ENCODE measurements around the gene ADAMTS17.
A peak's percentile ranks its signal among the peaks of the same experiment; 100 is the strongest.

The ADAMTS17 gene

GRCh38 chr15:99965376-99965775 is 376.4 kb downstream of the ADAMTS17 start:
- no peak for TF ChIP-seq CTCF (IDR thresholded peaks at IDR 0.05; ENCODE audit: borderline replicate concordance, control extremely low read depth, extremely low read depth, insufficient read depth, missing control alignments)
- no peak for DNase-seq (ENCODE audit: low spot score)

GRCh38 chr15:99963976-99964375 is 377.8 kb downstream of the ADAMTS17 start:
- no peak for TF ChIP-seq CTCF (IDR thresholded peaks at IDR 0.05; ENCODE audit: borderline replicate concordance, control extremely low read depth, extremely low read depth, insufficient read depth, missing control alignments)
- DNase-seq (ENCODE audit: low spot score): no peak
- in situ Hi-C loops (cut with MboI; ENCODE audit: low sequenced_read_pairs, unreplicated experiment): no loop called here

More at GRCh38 chr15:99965376-99965775, 376.4 kb downstream of the ADAMTS17 start:
- in situ Hi-C loops (cut with MboI; ENCODE audit: low sequenced_read_pairs, unreplicated experiment): no loop called here

DNA sequence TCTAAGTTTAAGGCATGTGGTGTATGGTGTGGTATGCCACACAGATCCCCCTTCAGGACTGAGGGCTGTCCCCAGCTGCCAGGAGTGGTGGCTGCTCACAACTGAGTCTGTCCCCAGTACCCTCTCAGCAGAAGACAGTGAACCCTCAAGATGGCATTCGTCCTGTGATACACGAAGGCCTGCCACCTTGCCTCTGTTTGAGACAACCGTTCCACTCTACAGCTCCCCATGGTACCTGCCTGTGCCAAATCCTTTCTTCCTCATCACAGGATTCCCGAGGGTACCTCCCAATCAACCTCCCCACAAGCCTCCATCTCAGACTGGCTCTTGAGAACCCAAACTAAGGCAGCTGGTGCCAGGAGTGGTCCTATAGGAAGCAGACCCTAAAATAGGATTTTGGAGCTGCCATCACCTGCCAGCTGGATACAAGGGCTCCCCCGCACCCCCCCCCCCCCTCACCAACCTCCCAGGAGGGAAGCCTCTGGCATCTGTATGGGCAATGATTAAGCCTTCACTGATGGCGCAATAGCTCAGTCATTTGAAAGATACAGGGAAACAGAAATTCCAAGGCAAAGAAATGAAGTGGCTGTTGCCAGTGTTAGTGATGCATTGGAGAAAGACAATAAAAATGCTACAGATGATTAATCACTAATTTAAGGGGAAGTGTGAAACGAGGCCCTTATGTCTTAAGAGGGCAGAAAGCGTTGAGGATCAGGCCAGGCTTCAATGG is 378.5 kb downstream of the ADAMTS17 start:
- in situ Hi-C loops (cut with MboI; ENCODE audit: low sequenced_read_pairs, unreplicated experiment): no loop called here
- TF ChIP-seq CTCF (IDR thresholded peaks at IDR 0.05; ENCODE audit: borderline replicate concordance, control extremely low read depth, extremely low read depth, insufficient read depth, missing control alignments): no peak
- DNase-seq (ENCODE audit: low spot score): no peak

- TF ChIP-seq CTCF (IDR thresholded peaks at IDR 0.05; ENCODE audit: borderline replicate concordance, control extremely low read depth, extremely low read depth, insufficient read depth, missing control alignments): peak; percentile 1
- in situ Hi-C loops (cut with MboI; ENCODE audit: low sequenced_read_pairs, unreplicated experiment): no loop called here
- DNase-seq (ENCODE audit: low spot score): no peak
Observed at GRCh38 chr15:99962006-99962561, 379.7 kb downstream of the ADAMTS17 start.

- no peak for TF ChIP-seq CTCF (IDR thresholded peaks at IDR 0.05; ENCODE audit: borderline replicate concordance, control extremely low read depth, extremely low read depth, insufficient read depth, missing control alignments)
- peak; percentile 21 for DNase-seq (ENCODE audit: low spot score)
Observed at GRCh38 chr15:99961011-99961441, 380.7 kb downstream of the ADAMTS17 start.

GRCh38 chr15:99959326-99959725 is 382.4 kb downstream of the ADAMTS17 start:
- no peak for DNase-seq (ENCODE audit: low spot score)
- in situ Hi-C loops (cut with MboI; ENCODE audit: low sequenced_read_pairs, unreplicated experiment): no loop called here
- no peak for TF ChIP-seq CTCF (IDR thresholded peaks at IDR 0.05; ENCODE audit: borderline replicate concordance, control extremely low read depth, extremely low read depth, insufficient read depth, missing control alignments)

More at GRCh38 chr15:99961011-99961441, 380.7 kb downstream of the ADAMTS17 start:
- in situ Hi-C loops (cut with MboI; ENCODE audit: low sequenced_read_pairs, unreplicated experiment): no loop called here

All from GM13976 (cell line).